Activated T-cell treated with anti-CD3 and anti-CD28 coated beads for 48 hours (primary cell): Measurements from ENCODE around the gene MBP.

Source experiments
- DNase-seq: peaks from one replicate; pipeline ENCODE4 v3.0.0-alpha.2; 2020; ENCODE audit warnings: low read depth

The MBP gene

GRCh38 chr18:76988031-76988826 is 144.4 kb downstream of the MBP start:
- DNase-seq, result no peak

GRCh38 chr18:76986406-76986805 is 146.2 kb downstream of the MBP start:
- no peak for DNase-seq

GRCh38 chr18:76985951-76986236 is 146.7 kb downstream of the MBP start:
- no peak for DNase-seq

- no peak for DNase-seq
Measured at GRCh38 chr18:76985156-76985950, 147.2 kb downstream of the MBP start.

GRCh38 chr18:76984193-76985155 is 148.1 kb downstream of the MBP start:
- no peak for DNase-seq

GRCh38 chr18:76983613-76984051 is 149.0 kb downstream of the MBP start:
- DNase-seq, result no peak

GRCh38 chr18:76982841-76983583 is 149.6 kb downstream of the MBP start:
- peak; percentile 85 for DNase-seq

GRCh38 chr18:76982038-76982437 is 150.5 kb downstream of the MBP start:
- DNase-seq, result no peak

GRCh38 chr18:76981396-76981968 is 151.1 kb downstream of the MBP start:
- no peak for DNase-seq

- DNase-seq, result no peak
Measured at GRCh38 chr18:76980663-76981395, 151.8 kb downstream of the MBP start.

- no peak for DNase-seq
Measured at GRCh38 chr18:76979906-76980305, 152.7 kb downstream of the MBP start.

- DNase-seq, result no peak
Measured at GRCh38 chr18:76979111-76979751, 153.4 kb downstream of the MBP start.

- DNase-seq, result no peak
Measured at GRCh38 chr18:76978616-76979015, 154.0 kb downstream of the MBP start.

- no peak for DNase-seq
Measured at GRCh38 chr18:76977684-76978232, 154.8 kb downstream of the MBP start.

- no peak for DNase-seq
Measured at GRCh38 chr18:76977108-76977621, 155.4 kb downstream of the MBP start.

GRCh38 chr18:76975577-76976110 is 156.9 kb downstream of the MBP start:
- DNase-seq, result no peak

- no peak for DNase-seq
Measured at GRCh38 chr18:76974386-76974785, 158.2 kb downstream of the MBP start.

GRCh38 chr18:76973520-76974266 is 158.9 kb downstream of the MBP start:
- DNase-seq, result no peak
